ENCODE measurements around the gene TM4SF18. TPM values are rescaled to one million over a fixed set of nuclear protein-coding genes. Genes with fewer than 3 reads are reported as not detected.

The TM4SF18 gene
- total RNA-seq, 4 donors from 2014 or later, result 4.1 to 13.6 (median 5.9) TPM

DNA sequence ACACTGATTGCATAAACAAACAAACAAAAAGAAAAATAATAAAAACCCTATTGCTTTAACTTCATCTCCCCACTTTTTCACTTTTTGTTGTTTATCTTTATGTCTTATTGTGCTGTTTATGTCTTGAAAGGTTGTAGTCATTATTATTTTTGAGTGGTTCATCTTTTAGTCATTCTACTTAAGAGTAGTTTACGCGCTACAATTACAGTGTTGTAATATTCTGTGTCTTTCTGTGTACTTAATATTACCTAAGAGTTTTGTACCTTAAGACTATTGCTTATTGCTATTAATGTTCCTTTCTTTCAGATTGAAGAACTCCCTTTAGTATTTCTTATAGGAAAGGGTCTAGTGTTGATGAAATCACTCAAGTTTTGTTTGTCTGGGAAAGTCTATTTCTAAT, 28.1 kb downstream of the TM4SF18 start:
- TF ChIP-seq, protein P1, sequence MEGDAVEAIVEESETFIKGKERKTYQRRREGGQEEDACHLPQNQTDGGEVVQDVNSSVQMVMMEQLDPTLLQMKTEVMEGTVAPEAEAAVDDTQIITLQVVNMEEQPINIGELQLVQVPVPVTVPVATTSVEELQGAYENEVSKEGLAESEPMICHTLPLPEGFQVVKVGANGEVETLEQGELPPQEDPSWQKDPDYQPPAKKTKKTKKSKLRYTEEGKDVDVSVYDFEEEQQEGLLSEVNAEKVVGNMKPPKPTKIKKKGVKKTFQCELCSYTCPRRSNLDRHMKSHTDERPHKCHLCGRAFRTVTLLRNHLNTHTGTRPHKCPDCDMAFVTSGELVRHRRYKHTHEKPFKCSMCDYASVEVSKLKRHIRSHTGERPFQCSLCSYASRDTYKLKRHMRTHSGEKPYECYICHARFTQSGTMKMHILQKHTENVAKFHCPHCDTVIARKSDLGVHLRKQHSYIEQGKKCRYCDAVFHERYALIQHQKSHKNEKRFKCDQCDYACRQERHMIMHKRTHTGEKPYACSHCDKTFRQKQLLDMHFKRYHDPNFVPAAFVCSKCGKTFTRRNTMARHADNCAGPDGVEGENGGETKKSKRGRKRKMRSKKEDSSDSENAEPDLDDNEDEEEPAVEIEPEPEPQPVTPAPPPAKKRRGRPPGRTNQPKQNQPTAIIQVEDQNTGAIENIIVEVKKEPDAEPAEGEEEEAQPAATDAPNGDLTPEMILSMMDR (IDR thresholded peaks at IDR 0.05 in 4 of 5, conservative IDR thresholded peaks at IDR 0.05 in 1 of 5), result no peak
- no peak for TF ChIP-seq POLR2A (IDR thresholded peaks at IDR 0.05)
- Histone ChIP-seq H3K4me1 (peaks cover 4 to 6% of the 10 kb centered on the region in 2 donors), H3K4me3 (no peak overlapping the region), H3K27ac (no peak overlapping the region), H3K36me3 (no peaks in the 10 kb centered on the region), H3K27me3 (no peaks in the 10 kb centered on the region), H3K9me3 (no peaks in the 10 kb centered on the region)
- intact Hi-C loops (cut with DNase I; ENCODE audit: low total_unique reads), result no loop called here
- in situ Hi-C loops (cut with MboI; ENCODE audit: low sequenced_read_pairs in 4 of 4), result no loop called here
- DNase-seq (no peak), ATAC-seq (no peak)

DNA sequence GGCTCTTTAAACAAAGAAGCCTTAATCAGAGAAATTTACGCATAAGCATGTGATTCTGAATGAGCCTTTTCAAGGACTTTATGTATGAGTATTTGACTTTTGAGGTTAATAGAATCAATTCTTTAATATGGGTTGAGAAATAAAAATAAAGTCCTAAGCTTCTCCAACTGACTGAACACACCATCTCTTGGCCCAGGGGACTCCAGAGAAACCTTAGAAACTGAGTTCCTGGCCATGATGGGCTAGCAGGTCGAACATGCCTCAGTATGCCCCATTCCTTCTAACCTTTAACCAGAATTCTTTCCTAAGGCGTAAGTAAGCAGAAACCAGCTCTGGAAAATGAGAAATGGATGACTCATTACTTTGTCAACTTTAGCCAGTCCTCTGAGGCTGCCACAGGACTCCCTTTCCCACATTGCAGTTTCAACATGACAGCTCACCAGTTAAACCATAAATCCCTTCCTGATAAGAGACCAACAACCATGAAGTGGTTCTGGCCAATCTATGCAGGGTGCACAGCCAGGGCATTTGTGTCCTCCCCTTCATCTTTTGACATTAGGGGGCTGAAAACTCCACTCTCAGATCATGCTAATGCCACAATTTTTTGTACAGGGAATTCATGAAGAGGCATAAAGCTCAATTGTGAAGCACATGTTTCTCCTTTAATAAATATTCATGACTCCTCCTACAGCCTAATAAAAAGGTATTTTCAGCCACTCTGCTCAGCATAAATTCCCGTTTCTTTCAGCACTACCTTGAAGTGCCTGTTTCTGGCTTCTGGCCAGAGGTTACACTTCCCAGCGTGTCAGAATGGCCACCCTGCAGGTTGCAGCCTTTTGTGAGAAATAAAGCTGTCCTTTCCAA, 33.3 kb downstream of the TM4SF18 start:
- no peaks in the 10 kb centered on the region for H3K9me3 ChIP-seq
- in situ Hi-C loops (cut with MboI; ENCODE audit: low sequenced_read_pairs in 4 of 4), result no loop called here
- peak overlapping the region in 1 of 4 donors; percentile 8 for H3K4me3 ChIP-seq
- peak; percentile 54 to 70 for DNase-seq
- peak; percentile 92 to 97 for ATAC-seq
- H3K4me1 ChIP-seq, result peaks cover 12 to 39% of the 10 kb centered on the region in 2 donors
- no peaks in the 10 kb centered on the region for H3K36me3 ChIP-seq
- intact Hi-C loops (cut with DNase I; ENCODE audit: low total_unique reads), result no loop called here
- H3K27me3 ChIP-seq, result no peaks in the 10 kb centered on the region
- peak overlapping the region; percentile 65 to 85 (median 76) for H3K27ac ChIP-seq
- TF ChIP-seq, protein P1 (IDR thresholded peaks at IDR 0.05 in 4 of 5, conservative IDR thresholded peaks at IDR 0.05 in 1 of 5), result no peak
- no peak for TF ChIP-seq POLR2A (IDR thresholded peaks at IDR 0.05)

DNA sequence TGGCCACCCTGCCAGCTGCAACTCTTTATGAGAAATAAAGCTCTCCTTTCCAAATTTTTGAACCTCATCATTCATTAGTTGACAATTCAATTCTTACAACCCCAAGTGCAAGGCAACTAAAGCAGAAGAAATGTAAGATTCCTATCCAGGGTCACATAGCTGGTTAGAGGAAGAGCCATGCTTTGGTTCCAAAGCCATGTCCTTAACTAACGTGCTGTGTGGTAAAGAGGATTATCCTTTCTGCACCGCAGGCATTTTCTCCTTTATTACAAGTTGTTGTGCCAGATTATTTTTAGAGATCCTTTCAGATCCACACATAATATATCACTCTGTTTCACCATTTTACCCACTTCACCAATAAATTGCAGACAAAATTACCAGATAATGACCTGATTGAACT, 36.5 kb downstream of the TM4SF18 start:
- ATAC-seq, result no peak
- intact Hi-C loops (cut with DNase I; ENCODE audit: low total_unique reads), result no loop called here

DNA sequence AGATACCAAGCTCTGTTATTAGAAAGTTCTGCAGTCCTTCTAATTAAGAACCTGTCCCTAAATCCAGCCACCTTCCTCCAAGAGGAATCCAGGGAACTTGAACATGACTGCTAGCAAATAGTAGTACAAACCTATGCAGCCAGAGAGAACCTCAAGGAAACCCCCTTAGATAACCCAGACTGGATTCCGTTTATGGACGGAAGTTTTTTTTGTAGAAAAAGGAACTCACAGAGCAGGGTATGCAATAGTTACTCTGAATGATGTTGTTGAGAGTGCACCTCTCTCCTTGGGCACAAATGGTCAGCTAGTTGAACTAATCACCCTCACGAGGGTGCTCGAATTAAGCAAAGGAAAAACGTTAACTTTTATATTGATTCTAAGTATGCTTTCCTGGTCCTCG, 40.8 kb downstream of the TM4SF18 start:
- no peaks in the 10 kb centered on the region for H3K36me3 ChIP-seq
- no peak for DNase-seq
- no peaks in the 10 kb centered on the region for H3K27me3 ChIP-seq
- no peak overlapping the region for H3K27ac ChIP-seq
- intact Hi-C loops (cut with DNase I; ENCODE audit: low total_unique reads), result no loop called here
- no peak overlapping the region for H3K4me3 ChIP-seq
- in situ Hi-C loops (cut with MboI; ENCODE audit: low sequenced_read_pairs in 4 of 4), result no loop called here
- peaks cover 1 to 16% of the 10 kb centered on the region in 2 donors for H3K4me1 ChIP-seq
- TF ChIP-seq POLR2A (IDR thresholded peaks at IDR 0.05), result no peak
- TF ChIP-seq, protein P1 (IDR thresholded peaks at IDR 0.05 in 4 of 5, conservative IDR thresholded peaks at IDR 0.05 in 1 of 5), result no peak
- no peak for ATAC-seq
- no peaks in the 10 kb centered on the region for H3K9me3 ChIP-seq

More for the DNA sequence above, 36.5 kb downstream of the TM4SF18 start:
- Histone ChIP-seq H3K36me3 (no peaks in the 10 kb centered on the region), H3K4me3 (no peak overlapping the region), H3K9me3 (no peaks in the 10 kb centered on the region), H3K4me1 (peaks cover 12 to 43% of the 10 kb centered on the region in 2 donors), H3K27ac (no peak overlapping the region), H3K27me3 (no peaks in the 10 kb centered on the region)
- TF ChIP-seq POLR2A (IDR thresholded peaks at IDR 0.05), result no peak
- TF ChIP-seq, protein P1 (IDR thresholded peaks at IDR 0.05 in 4 of 5, conservative IDR thresholded peaks at IDR 0.05 in 1 of 5), result no peak
- DNase-seq, result no peak
- in situ Hi-C loops (cut with MboI; ENCODE audit: low sequenced_read_pairs in 4 of 4), result no loop called here

Measured in gastrocnemius medialis (tissue), 4 donors.